Hematopoietic multipotent progenitor cell treated with erythropoietin and hydrocortisone succinate and interleukin-3 and kit ligand, for 6 days (in vitro differentiated cells): Measurements from ENCODE around the gene KSR2.
"Not testable (repeated sequence)": the region's sequence is repeated elsewhere in the genome, so short reads cannot be mapped to it uniquely, and the experiment has no call there.

Experiments used
- DNase-seq: peaks from one replicate; pipeline ENCODE4 v3.0.0-alpha.2; 2015

KSR2 gene

GRCh38 chr12:117809509-117809908, 159.3 kb downstream of the KSR2 start:
- DNase-seq, result no peak

DNA sequence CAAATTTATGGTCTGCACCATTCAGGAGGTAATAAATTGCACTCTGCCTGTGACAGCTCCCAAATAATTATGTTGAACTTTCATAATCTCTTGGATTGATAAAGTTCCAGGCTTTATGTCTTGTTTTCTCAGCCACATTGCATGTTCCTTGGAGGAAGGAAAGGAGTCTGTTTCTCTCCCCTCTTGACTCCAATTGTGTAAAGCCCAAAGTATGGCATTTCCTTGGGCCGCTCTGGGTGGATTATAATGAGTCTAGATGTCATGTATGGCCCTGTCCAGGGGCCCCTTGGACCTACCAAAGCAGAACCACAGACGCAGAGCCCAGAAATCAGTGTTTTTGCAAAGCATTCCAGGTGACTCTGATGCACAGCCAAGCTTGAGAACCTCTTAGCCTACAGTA, 160.8 kb downstream of the KSR2 start:
- no peak for DNase-seq

DNA sequence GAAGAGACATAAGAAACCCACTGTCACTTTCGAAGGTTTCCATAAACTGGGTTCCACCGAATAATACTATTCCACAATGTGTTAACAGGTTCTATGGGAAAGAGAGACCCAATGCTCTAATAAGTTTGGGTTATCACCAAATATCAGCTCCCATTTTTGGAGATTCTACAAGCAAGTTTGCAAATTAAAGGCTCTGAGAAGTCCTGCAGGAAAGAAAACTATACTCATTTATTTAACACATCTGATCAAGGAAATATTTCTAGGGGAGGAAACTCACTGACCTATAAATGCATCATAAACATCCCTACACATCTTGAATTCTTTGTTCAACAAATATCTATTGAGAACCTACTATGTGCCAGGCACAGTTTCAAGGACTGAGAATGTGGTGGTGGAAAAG, 161.4 kb downstream of the KSR2 start:
- DNase-seq, result no peak

DNA sequence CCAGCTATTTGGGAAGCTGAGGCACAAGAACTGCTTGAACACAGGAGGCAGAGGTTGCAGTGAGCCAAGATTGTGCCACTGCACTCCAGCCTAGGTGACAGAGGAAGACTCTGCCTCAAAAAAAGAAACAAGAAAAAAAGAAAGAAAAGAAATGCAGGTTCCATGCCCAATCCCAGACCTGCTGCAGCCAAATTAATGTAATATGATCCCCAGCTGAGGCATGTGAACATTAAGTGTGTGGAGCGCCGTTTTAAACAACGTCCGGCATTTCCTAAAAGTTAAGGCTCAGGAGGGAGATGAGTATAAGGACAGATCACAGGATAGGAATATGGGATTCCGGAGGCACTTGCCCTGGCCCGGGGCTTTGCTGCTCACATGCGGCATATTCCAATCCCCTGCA, 162.9 kb downstream of the KSR2 start:
- DNase-seq, result no peak

DNA sequence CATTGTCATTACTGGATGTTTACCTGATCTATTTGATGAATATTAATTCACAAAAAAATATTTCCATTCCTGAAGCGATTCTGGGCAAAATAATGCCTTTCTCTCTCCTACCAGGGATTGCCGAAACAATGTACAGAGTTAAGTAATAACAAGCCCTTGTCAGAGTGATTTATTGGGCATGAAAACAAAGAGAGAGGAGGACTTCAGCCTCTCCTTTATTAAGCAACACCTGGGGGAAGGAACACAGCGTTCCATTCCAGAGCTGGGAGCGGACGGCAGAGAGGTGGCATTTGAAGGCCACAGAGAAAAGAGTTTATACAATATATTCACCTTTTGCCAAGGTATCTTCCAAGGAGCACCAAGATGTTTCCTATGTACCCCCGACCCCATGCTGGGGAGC, 165.8 kb downstream of the KSR2 start:
- DNase-seq, result no peak

- not testable (repeated sequence) for DNase-seq
Observed at GRCh38 chr12:117800711-117801110, 168.1 kb downstream of the KSR2 start.

DNA sequence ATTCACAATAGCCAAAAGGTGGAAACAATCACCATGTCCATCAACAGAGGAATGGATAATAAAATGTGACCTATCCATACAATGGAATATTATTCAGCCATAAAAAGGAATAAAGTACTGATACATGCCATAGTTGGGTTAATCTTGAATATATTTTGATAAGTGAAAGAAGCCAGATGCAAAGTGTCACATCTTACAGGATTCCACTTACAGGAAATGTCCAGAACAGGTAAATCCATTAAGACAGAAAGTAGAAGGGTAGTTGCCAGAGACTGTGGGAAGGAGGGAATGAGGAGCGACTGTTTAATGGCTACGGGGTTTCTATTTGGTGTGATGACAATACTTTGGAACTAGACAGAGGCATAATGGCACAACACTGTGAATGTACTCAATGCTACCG, 171.6 kb downstream of the KSR2 start:
- DNase-seq, result no peak

GRCh38 chr12:117792877-117793424, 175.8 kb downstream of the KSR2 start:
- DNase-seq, result no peak

DNA sequence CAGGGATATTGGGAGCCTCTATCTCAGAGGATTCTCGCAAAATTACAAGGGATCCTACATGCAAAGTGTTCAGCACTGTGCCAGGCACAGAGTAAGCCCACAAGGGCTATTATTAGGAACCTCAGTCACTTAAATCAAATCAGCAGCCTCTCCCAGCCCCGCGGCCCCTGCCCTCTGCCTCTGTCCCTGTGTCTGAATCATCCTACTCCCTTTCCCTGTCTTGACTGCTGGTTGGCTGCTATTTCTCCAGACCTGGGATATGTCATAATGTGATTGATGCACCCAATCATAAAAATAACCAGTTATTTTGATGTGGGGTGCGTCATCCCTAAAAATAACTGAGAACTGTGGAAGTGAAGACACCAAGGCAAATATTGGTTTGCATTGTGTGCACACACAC, 176.3 kb downstream of the KSR2 start:
- DNase-seq, result no peak

DNA sequence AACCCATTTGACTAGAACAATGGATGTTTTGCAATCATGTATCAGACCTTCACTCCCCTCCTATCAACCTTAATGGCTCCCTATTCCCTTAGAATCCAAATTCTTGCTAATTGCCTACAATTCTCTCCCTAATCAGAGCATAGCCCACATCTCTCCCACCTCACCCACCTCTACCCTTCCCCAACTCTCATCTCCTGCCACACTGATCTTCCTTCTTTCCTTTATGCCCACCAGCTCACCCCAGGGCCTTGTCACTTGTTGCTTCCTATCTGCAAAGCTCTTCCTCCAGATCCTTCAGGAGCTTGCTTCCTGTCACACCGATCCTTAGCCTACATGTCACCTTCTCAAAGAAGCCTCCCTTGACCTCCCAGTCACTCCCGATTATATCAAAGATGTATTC, 177.8 kb downstream of the KSR2 start:
- no peak for DNase-seq

- no peak for DNase-seq
Observed at GRCh38 chr12:117790198-117790597, 178.6 kb downstream of the KSR2 start.

- no peak for DNase-seq
Observed at GRCh38 chr12:117789195-117789912, 179.4 kb downstream of the KSR2 start.

- DNase-seq, result no peak
Observed at GRCh38 chr12:117778656-117779055, 190.1 kb downstream of the KSR2 start.

- no peak for DNase-seq
Observed at GRCh38 chr12:117774941-117775775, 193.6 kb downstream of the KSR2 start.

DNA sequence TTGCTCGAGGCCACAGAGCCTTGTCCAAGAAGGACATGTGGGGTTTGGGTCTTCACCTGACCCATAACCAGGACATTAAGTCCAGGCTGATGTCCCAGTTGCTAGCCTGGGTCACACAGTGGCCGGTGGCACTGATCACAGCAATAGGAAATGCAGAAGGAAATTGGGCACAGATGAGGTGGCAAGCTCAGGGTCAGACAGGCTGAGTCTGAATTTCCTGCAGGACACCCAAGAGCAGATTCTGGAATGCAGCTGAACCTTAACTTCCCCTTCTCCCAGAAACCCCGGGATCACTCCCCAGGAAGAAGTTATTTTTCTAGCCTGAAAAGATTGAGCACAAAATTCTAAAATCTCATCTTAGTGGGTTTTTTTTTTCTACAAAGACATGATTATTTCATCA, 199.9 kb downstream of the KSR2 start:
- DNase-seq, result no peak

- DNase-seq, result no peak
Observed at GRCh38 chr12:117766008-117766407, 202.8 kb downstream of the KSR2 start.

- no peak for DNase-seq
Observed at GRCh38 chr12:117762143-117762542, 206.6 kb downstream of the KSR2 start.

DNA sequence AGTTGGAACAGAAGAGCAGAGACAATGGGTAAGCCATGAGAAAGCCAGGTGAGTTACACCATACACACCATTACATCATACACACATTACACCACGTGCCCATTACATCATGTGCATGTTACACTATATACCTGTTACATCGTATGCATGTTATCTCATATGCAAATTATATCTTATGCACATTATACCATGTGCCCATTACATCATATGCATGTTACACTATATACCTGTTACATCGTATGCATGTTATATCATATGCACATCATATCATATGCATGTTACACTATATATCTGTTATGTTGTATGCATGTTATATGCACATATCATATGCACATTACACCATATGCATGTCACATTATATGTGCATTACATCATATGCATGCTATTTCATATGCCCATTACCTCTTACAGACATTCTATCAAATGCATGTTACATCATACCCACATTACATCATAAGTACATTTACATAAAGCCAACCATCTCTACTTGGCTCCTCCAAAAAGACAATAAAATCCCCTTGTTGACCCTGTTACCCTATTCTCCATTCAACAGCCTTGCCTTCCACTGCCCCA, 207.2 kb downstream of the KSR2 start:
- no peak for DNase-seq

- no peak for DNase-seq
Observed at GRCh38 chr12:117760990-117761389, 207.8 kb downstream of the KSR2 start.

GRCh38 chr12:117750657-117751056, 218.1 kb downstream of the KSR2 start:
- no peak for DNase-seq

DNA sequence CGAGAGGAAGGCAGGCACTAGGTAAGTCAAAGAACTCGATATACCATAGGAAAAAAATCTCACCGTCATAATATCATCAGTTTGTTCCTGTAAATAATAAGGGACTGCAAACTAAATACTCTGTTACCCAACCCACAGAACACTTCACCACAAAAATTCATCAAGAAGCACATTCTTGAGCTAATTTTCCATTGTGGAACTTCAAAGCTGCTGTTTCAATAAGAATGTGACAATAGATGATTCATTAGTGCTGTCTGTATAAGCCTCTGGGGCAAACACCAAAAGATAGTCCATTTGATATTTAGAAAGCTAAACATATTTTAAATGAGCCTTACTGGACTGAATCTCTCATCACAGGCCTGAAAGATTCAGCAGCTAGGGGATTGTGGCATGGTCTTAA, 219.4 kb downstream of the KSR2 start:
- no peak for DNase-seq

GRCh38 chr12:117746358-117746757, 222.4 kb downstream of the KSR2 start:
- not testable (repeated sequence) for DNase-seq

- DNase-seq, result no peak
Observed at GRCh38 chr12:117744418-117744817, 224.4 kb downstream of the KSR2 start.

- no peak for DNase-seq
Observed at GRCh38 chr12:117743761-117744160, 225.0 kb downstream of the KSR2 start.
